IMR-90 (cell line): ENCODE measurements around the gene DENND1A. TPM values are rescaled to one million over a fixed set of nuclear protein-coding genes. Genes with fewer than 3 reads are reported as not detected.

ENCODE experiments used
- ATAC-seq: fragments of 200-7000 bp; cut with Tn5 transposase; 2 replicates; pipeline ENCODE4 v1.9.1; 2020; ENCODE audit warnings: low read depth, mild to moderate bottlenecking, moderate library complexity
- BruUV-seq: library from RNA; stranded (reverse); fragments of 400-500 nt; replicated peaks from 2 replicates; lab custom pipeline; 2021; lab: Mats Ljungman, UMichigan
- CTCF ChIA-PET: fragments of 300-600 bp; formaldehyde crosslinking; extraction: SDS; loops from one replicate; lab custom pipeline; 2021; ENCODE audit warnings: antibody characterized with exemption; lab: Yijun Ruan, JAX
- POLR2A ChIA-PET: fragments of 300-600 bp; sonication (Branson Sonifier 250); formaldehyde crosslinking; loops from one replicate; lab custom pipeline; 2022; ENCODE audit warnings: antibody characterized with exemption; ENCODE audit not compliant: unreplicated experiment; lab: Charles Lee
- DNase-seq: peaks from one replicate; pipeline ENCODE4 v3.0.0; 2013
- H2AFZ ChIP-seq: replicated peaks from 2 replicates; pipeline ENCODE3; 2013; ENCODE audit warnings: low read length, mild to moderate bottlenecking; ENCODE audit not compliant: poor library complexity
- H2AK5ac ChIP-seq: 2 replicates; pipeline ENCODE4 v1.6.1; 2013; ENCODE audit warnings: low read depth, low read length, inconsistent platforms
- H2AK9ac ChIP-seq: replicated peaks from 2 replicates; pipeline ENCODE3; 2013; ENCODE audit warnings: mild to moderate bottlenecking, low read depth, low read length, moderate library complexity; ENCODE audit not compliant: poor library complexity
- H2BK120ac ChIP-seq: 2 replicates; pipeline ENCODE4 v1.6.1; 2013; ENCODE audit warnings: low read depth, low read length, inconsistent platforms
- H2BK15ac ChIP-seq: 3 replicates; pipeline ENCODE4 v1.6.1; 2013; ENCODE audit warnings: low read depth, low read length, inconsistent platforms
- H2BK20ac ChIP-seq: 2 replicates; pipeline ENCODE4 v1.6.1; 2013; ENCODE audit warnings: low read depth, mild to moderate bottlenecking, inconsistent platforms, low read length, moderate library complexity
- H2BK5ac ChIP-seq: 2 replicates; pipeline ENCODE4 v1.6.1; 2013; ENCODE audit warnings: mild to moderate bottlenecking, low read depth, low read length, inconsistent platforms; ENCODE audit not compliant: poor library complexity, severe bottlenecking
- H3K14ac ChIP-seq: replicated peaks from 2 replicates; pipeline ENCODE4 v1.6.1; 2013; ENCODE audit warnings: low read depth, low read length, inconsistent platforms
- H3K18ac ChIP-seq: 2 replicates; pipeline ENCODE4 v1.6.1; 2013; ENCODE audit warnings: low read depth, low read length, control low read depth
- H3K23ac ChIP-seq: 2 replicates; pipeline ENCODE4 v1.6.1; 2013; ENCODE audit warnings: low read depth, low read length, inconsistent platforms
- H3K27ac ChIP-seq: 2 replicates; pipeline ENCODE4 v1.5.1; 2013; ENCODE audit warnings: mild to moderate bottlenecking, control low read depth, low read length; ENCODE audit not compliant: insufficient read depth
- H3K27me3 ChIP-seq: 2 replicates; pipeline ENCODE4 v1.6.1; 2013; ENCODE audit warnings: low read length; ENCODE audit not compliant: control insufficient read depth, insufficient read depth
- H3K36me3 ChIP-seq: 2 replicates; pipeline ENCODE4 v1.6.1; 2013; ENCODE audit warnings: low read length, mixed read lengths; ENCODE audit not compliant: control insufficient read depth, insufficient read depth
- H3K4ac ChIP-seq: 2 replicates; pipeline ENCODE4 v1.6.1; 2013; ENCODE audit warnings: low read depth, low read length, inconsistent platforms
- H3K4me1 ChIP-seq: 2 replicates; pipeline ENCODE4 v1.6.1; 2013; ENCODE audit warnings: low read length, mixed read lengths; ENCODE audit not compliant: control insufficient read depth, insufficient read depth
- H3K4me2 ChIP-seq: 2 replicates; pipeline ENCODE4 v1.6.1; 2013; ENCODE audit warnings: low read depth, mild to moderate bottlenecking, control low read depth, low read length, moderate library complexity
- H3K4me3 ChIP-seq: 2 replicates; pipeline ENCODE4 v1.5.1; 2013; ENCODE audit warnings: low read depth, mild to moderate bottlenecking, control low read depth, low read length, moderate library complexity; ENCODE audit not compliant: insufficient read depth
- H3K56ac ChIP-seq: 2 replicates; pipeline ENCODE4 v1.6.1; 2013; ENCODE audit warnings: low read length, inconsistent platforms; ENCODE audit not compliant: insufficient read depth; ENCODE audit errors: extremely low read depth
- H3K79me1 ChIP-seq, 2 experiments: 2 replicates each; pipeline ENCODE4 v1.6.1; 2013; ENCODE audit warnings: low read length in 2 of 2, inconsistent platforms in 1 of 2, low read depth in 1 of 2
- H3K9ac ChIP-seq: 2 replicates; pipeline ENCODE4 v1.6.1; 2013; ENCODE audit warnings: low read depth, low read length, control low read depth
- H3K9me1 ChIP-seq: 2 replicates; pipeline ENCODE4 v1.6.1; 2013; ENCODE audit warnings: low read length, inconsistent platforms; ENCODE audit not compliant: insufficient read depth
- H3K9me3 ChIP-seq: 2 replicates; pipeline ENCODE4 v1.6.1; 2013; ENCODE audit warnings: low read length; ENCODE audit not compliant: control insufficient read depth, insufficient read depth
- H4K20me1 ChIP-seq: 2 replicates; pipeline ENCODE4 v1.6.1; 2013; ENCODE audit warnings: low read length, inconsistent platforms; ENCODE audit not compliant: insufficient read depth
- H4K5ac ChIP-seq: 2 replicates; pipeline ENCODE4 v1.6.1; 2013; ENCODE audit warnings: mild to moderate bottlenecking, low read depth, low read length, control low read depth
- H4K8ac ChIP-seq, 2 experiments: 2 replicates each; pipeline ENCODE4 v1.6.1; 2013; ENCODE audit warnings: low read depth in 2 of 2, low read length in 2 of 2, control low read depth in 1 of 2, inconsistent platforms in 1 of 2
- H4K91ac ChIP-seq: 2 replicates; pipeline ENCODE4 v1.6.1; 2013; ENCODE audit warnings: low read depth, low read length, inconsistent platforms; ENCODE audit not compliant: insufficient read depth
- BHLHE40 ChIP-seq: fragments of 150-350 bp; IDR thresholded peaks from 2 replicates; pipeline ENCODE4 v1.6.1; 2016; ENCODE audit warnings: mild to moderate bottlenecking, low read depth, low read length
- CEBPB ChIP-seq: IDR thresholded peaks from 2 replicates; pipeline ENCODE4 v1.6.1; 2012; ENCODE audit warnings: low read depth, low read length, improper control_type of control experiment
- CHD1 ChIP-seq: IDR thresholded peaks from 2 replicates; pipeline ENCODE4 v1.6.1; 2012; ENCODE audit warnings: low read depth, low read length, improper control_type of control experiment
- CTCF ChIP-seq: conservative IDR thresholded peaks from 2 replicates; pipeline ENCODE4 v1.5.1; 2012; ENCODE audit warnings: mild to moderate bottlenecking, low read depth, low read length, improper control_type of control experiment
- ELK1 ChIP-seq: fragments of 150-350 bp; IDR thresholded peaks from 2 replicates; pipeline ENCODE4 v1.6.1; 2016; ENCODE audit warnings: low read depth, mild to moderate bottlenecking, low read length, moderate library complexity, borderline replicate concordance
- FOS ChIP-seq: fragments of 150-350 bp; IDR thresholded peaks from 2 replicates; pipeline ENCODE4 v1.6.1; 2016; ENCODE audit warnings: low read depth, low read length
- MAFK ChIP-seq: IDR thresholded peaks from 2 replicates; pipeline ENCODE4 v1.6.1; 2012; ENCODE audit warnings: low read depth, low read length, improper control_type of control experiment
- MAZ ChIP-seq: IDR thresholded peaks from 2 replicates; pipeline ENCODE4 v1.6.1; 2012; ENCODE audit warnings: low read depth, mild to moderate bottlenecking, low read length, improper control_type of control experiment, moderate library complexity, borderline replicate concordance
- MXI1 ChIP-seq: IDR thresholded peaks from 2 replicates; pipeline ENCODE4 v1.6.1; 2012; ENCODE audit warnings: low read depth, mild to moderate bottlenecking, low read length, moderate library complexity, borderline replicate concordance
- NFE2L2 ChIP-seq: fragments of 150-350 bp; IDR thresholded peaks from 2 replicates; pipeline ENCODE4 v1.6.1; 2016; ENCODE audit warnings: low read depth, mild to moderate bottlenecking, low read length
- POLR2A ChIP-seq: IDR thresholded peaks from 2 replicates; pipeline ENCODE4 v1.6.1; 2012; ENCODE audit warnings: mild to moderate bottlenecking, low read depth, low read length
- RAD21 ChIP-seq: IDR thresholded peaks from 2 replicates; pipeline ENCODE4 v1.6.1; 2012; ENCODE audit warnings: low read length, improper control_type of control experiment
- RCOR1 ChIP-seq: IDR thresholded peaks from 2 replicates; pipeline ENCODE4 v1.6.1; 2012; ENCODE audit warnings: mild to moderate bottlenecking, low read length, improper control_type of control experiment; ENCODE audit not compliant: insufficient replicate concordance
- RFX5 ChIP-seq: IDR thresholded peaks from 2 replicates; pipeline ENCODE4 v1.8.0; 2012; ENCODE audit warnings: low read depth, mild to moderate bottlenecking, low read length, moderate library complexity
- SMC3 ChIP-seq: fragments of 150-350 bp; IDR thresholded peaks from 2 replicates; pipeline ENCODE4 v1.6.1; 2016; ENCODE audit warnings: low read depth, mild to moderate bottlenecking, antibody characterized with exemption, low read length, moderate library complexity
- USF2 ChIP-seq: fragments of 150-350 bp; IDR thresholded peaks from 2 replicates; pipeline ENCODE4 v1.6.1; 2017; ENCODE audit warnings: mild to moderate bottlenecking, antibody characterized with exemption, low read length, low read depth
- WGBS, 2 experiments: methylation state at CpG; one replicate each; pipeline versions ENCODE4 v1.1.5 to v1.1.7; 2013; ENCODE audit warnings: missing lambda C conversion rate in 2 of 2; ENCODE audit not compliant: insufficient read length in 1 of 2; ENCODE audit errors: extremely low coverage in 2 of 2; 5-methylcytosine and 5-hydroxymethylcytosine counted together
- dilution Hi-C: fragments of 300-500 bp; cut with HindIII; formaldehyde crosslinking; loops from one replicate; pipeline ENCODE4 v1.14.3; 2018; ENCODE audit warnings: low sequenced_read_pairs; ENCODE audit not compliant: unreplicated experiment
- in situ Hi-C: fragments of 300-500 bp; cut with MboI; formaldehyde crosslinking; loops from 3 replicates; pipeline ENCODE4 v1.14.3; 2019; ENCODE audit warnings: low sequenced_read_pairs, inconsistent platforms, mixed read lengths
- intact Hi-C: fragments of 100-400 bp; cut with micrococcal nuclease; formaldehyde crosslinking; loops from 2 replicates; pipeline ENCODE4 v1.10.0; 2022
- polyA plus RNA-seq, 3 experiments: library from polyadenylated mRNA; depleted of rRNA; stranded (reverse); fragments of >200 nt; gene quantifications; 2 replicates each; pipeline ENCODE4 v1.2.3, GENCODE V29; 2012; ENCODE audit warnings: low replicate concordance in 1 of 3
- total RNA-seq: library from RNA; depleted of rRNA; stranded (reverse); fragments of >200 nt; gene quantifications from 2 replicates; pipeline ENCODE4 v1.2.3, GENCODE V29; 2012

DENND1A gene
- total and polyA plus RNA-seq, 2 of the 4 experiments (the other 2 are of a cell fraction), result 21.4 to 27.6 TPM

- no peak overlapping the region for H2AK9ac ChIP-seq
- intact Hi-C loops, result no loop called here
- H2BK20ac ChIP-seq, result no peak overlapping the region
- no peaks in the 10 kb centered on the region for H3K27me3 ChIP-seq
- 100% methylated on average over 1 of the region's 6 CpGs; no CpG with 5 or more reads in 1 of the 2 experiments for WGBS, 2 experiments
- POLR2A ChIA-PET, result no interaction called here
- no peak for TF ChIP-seq SMC3
- TF ChIP-seq RAD21, result no peak
- TF ChIP-seq FOS, result no peak
- TF ChIP-seq POLR2A, result no peak
- TF ChIP-seq MAFK, result no peak
- TF ChIP-seq MXI1, result no peak
- no peak for TF ChIP-seq RFX5
- no peak for TF ChIP-seq BHLHE40
- TF ChIP-seq CHD1, result no peak
- no peak for TF ChIP-seq MAZ
- no peak for TF ChIP-seq RCOR1
- no peak for TF ChIP-seq ELK1
- TF ChIP-seq CEBPB, result no peak
- no peak for TF ChIP-seq USF2
- no peak for TF ChIP-seq CTCF
- TF ChIP-seq NFE2L2, result no peak
- H4K8ac ChIP-seq, result no peak overlapping the region
- no peak overlapping the region for H2AK5ac ChIP-seq
- H3K36me3 ChIP-seq, result peaks cover 7% of the 10 kb centered on the region
- DNase-seq (no peak), ATAC-seq (no peak)
- H3K4ac ChIP-seq, result no peak overlapping the region
- H3K4me2 ChIP-seq, result no peak overlapping the region
- H2BK15ac ChIP-seq, result no peak overlapping the region
- peaks cover 4% of the 10 kb centered on the region; the same call in 1 of the 2 replicates for H4K20me1 ChIP-seq
- H3K4me1 ChIP-seq, result peaks cover 6% of the 10 kb centered on the region
- no peak overlapping the region for H4K91ac ChIP-seq
- H3K14ac ChIP-seq, result no peak overlapping the region
- BruUV-seq, result no TSS peak
- dilution Hi-C loops, result no loop called here
- no peak overlapping the region for H3K27ac ChIP-seq
- no peak overlapping the region for H2AFZ ChIP-seq
- no peak overlapping the region for H3K9ac ChIP-seq
- no peak overlapping the region for H4K5ac ChIP-seq
- no peak overlapping the region for H3K56ac ChIP-seq
- in situ Hi-C loops, result no loop called here
- H2BK120ac ChIP-seq, result no peak overlapping the region
- H3K23ac ChIP-seq, result no peak overlapping the region
- H3K9me1 ChIP-seq, result peaks cover 14% of the 10 kb centered on the region
- no peaks in the 10 kb centered on the region for H3K79me1 ChIP-seq
- CTCF ChIA-PET, result no interaction called here
- H2BK5ac ChIP-seq, result no peak overlapping the region
- H3K4me3 ChIP-seq, result no peak overlapping the region
- H3K9me3 ChIP-seq, result no peaks in the 10 kb centered on the region
- H3K18ac ChIP-seq, result no peak overlapping the region
These were observed 368.9 kb downstream of the DENND1A start for GRCh38 chr9:123561046-123561445.
